ENCODE results near the gene ARHGEF16.

- TF ChIP-seq POLR2A (IDR thresholded peaks at IDR 0.05) (no peak), CTCF (IDR thresholded peaks at IDR 0.05) (no peak)
Measured at GRCh38 chr1:3433076-3433475, 21.4 kb upstream of the ARHGEF16 start.
